HepG2 (cell line): ENCODE results near the gene OTUB2. TPM values are rescaled to one million over a fixed set of nuclear protein-coding genes. Genes with fewer than 3 reads are reported as not detected.
A peak's percentile ranks its signal among the peaks of the same experiment; 100 is the strongest.

ENCODE experiments used
- ATAD3A ChIP-seq: sonication (generic); formaldehyde crosslinking; IDR thresholded peaks from 2 replicates; pipeline ENCODE4 v1.4.0; 2020; ENCODE audit warnings: missing genetic modification reagents
- FOSL2 ChIP-seq: sonication (generic); formaldehyde crosslinking; IDR thresholded peaks from 2 replicates; pipeline ENCODE4 v1.4.0; 2020; ENCODE audit warnings: missing genetic modification reagents
- FOXC1 ChIP-seq: sonication (generic); formaldehyde crosslinking; IDR thresholded peaks from 2 replicates; pipeline ENCODE4 v1.8.0; 2022; ENCODE audit warnings: mild to moderate bottlenecking, missing genetic modification reagents, borderline replicate concordance
- RCOR2 ChIP-seq: IDR thresholded peaks from 2 replicates; pipeline ENCODE4 v1.6.1; 2016; ENCODE audit warnings: missing biosample characterization, missing genetic modification reagents
- TFDP2 ChIP-seq: sonication (generic); formaldehyde crosslinking; IDR thresholded peaks from 2 replicates; pipeline ENCODE4 v1.4.0; 2020; ENCODE audit warnings: missing genetic modification reagents
- ZGPAT ChIP-seq: IDR thresholded peaks from 2 replicates; pipeline ENCODE4 v1.6.1; 2016; ENCODE audit warnings: mild to moderate bottlenecking
- ZNF574 ChIP-seq: sonication (generic); formaldehyde crosslinking; IDR thresholded peaks from 2 replicates; pipeline ENCODE4 v1.4.0; 2020; ENCODE audit warnings: missing genetic modification reagents
- polyA plus RNA-seq, 8 experiments: library from polyadenylated mRNA; depleted of rRNA in 3 of 8; stranded (reverse) in 7 of 8; unstranded in 1 of 8; fragments of >200 nt; fragmentation: Illumina TruSeq in 4 of 8; extraction: Trizol in 4 of 8; gene quantifications; 2 replicates each; pipeline versions ENCODE4 v1.2.1 to v1.2.3, GENCODE V29; 2011 to 2016; ENCODE audit warnings: low read depth in 4 of 8, missing spikeins in 1 of 8, mixed read lengths in 1 of 8; ENCODE audit not compliant: insufficient read depth in 1 of 8
- total RNA-seq, 5 experiments: library from RNA; depleted of rRNA; stranded (reverse); fragments of >200 nt; fragmentation: Illumina TruSeq; extraction: Trizol; gene quantifications; 2 replicates each; pipeline ENCODE4 v1.2.3, GENCODE V29; 2016; ENCODE audit warnings: low read depth in 1 of 5
- TF ChIP-seq, protein P1 (sequence below): sonication (generic); formaldehyde crosslinking; IDR thresholded peaks from 2 replicates; pipeline ENCODE4 v1.5.0; 2020; ENCODE audit warnings: mild to moderate bottlenecking, missing genetic modification reagents, borderline replicate concordance

OTUB2 gene
- total and polyA plus RNA-seq, 2 of the 13 experiments (the other 11 are each of a cell fraction or from before 2014, with no cell fraction given), result 2.2 to 2.4 TPM

GRCh38 chr14:94001501-94002396 is 24.4 kb upstream of the OTUB2 start (continued):
- TF ChIP-seq, protein P1, sequence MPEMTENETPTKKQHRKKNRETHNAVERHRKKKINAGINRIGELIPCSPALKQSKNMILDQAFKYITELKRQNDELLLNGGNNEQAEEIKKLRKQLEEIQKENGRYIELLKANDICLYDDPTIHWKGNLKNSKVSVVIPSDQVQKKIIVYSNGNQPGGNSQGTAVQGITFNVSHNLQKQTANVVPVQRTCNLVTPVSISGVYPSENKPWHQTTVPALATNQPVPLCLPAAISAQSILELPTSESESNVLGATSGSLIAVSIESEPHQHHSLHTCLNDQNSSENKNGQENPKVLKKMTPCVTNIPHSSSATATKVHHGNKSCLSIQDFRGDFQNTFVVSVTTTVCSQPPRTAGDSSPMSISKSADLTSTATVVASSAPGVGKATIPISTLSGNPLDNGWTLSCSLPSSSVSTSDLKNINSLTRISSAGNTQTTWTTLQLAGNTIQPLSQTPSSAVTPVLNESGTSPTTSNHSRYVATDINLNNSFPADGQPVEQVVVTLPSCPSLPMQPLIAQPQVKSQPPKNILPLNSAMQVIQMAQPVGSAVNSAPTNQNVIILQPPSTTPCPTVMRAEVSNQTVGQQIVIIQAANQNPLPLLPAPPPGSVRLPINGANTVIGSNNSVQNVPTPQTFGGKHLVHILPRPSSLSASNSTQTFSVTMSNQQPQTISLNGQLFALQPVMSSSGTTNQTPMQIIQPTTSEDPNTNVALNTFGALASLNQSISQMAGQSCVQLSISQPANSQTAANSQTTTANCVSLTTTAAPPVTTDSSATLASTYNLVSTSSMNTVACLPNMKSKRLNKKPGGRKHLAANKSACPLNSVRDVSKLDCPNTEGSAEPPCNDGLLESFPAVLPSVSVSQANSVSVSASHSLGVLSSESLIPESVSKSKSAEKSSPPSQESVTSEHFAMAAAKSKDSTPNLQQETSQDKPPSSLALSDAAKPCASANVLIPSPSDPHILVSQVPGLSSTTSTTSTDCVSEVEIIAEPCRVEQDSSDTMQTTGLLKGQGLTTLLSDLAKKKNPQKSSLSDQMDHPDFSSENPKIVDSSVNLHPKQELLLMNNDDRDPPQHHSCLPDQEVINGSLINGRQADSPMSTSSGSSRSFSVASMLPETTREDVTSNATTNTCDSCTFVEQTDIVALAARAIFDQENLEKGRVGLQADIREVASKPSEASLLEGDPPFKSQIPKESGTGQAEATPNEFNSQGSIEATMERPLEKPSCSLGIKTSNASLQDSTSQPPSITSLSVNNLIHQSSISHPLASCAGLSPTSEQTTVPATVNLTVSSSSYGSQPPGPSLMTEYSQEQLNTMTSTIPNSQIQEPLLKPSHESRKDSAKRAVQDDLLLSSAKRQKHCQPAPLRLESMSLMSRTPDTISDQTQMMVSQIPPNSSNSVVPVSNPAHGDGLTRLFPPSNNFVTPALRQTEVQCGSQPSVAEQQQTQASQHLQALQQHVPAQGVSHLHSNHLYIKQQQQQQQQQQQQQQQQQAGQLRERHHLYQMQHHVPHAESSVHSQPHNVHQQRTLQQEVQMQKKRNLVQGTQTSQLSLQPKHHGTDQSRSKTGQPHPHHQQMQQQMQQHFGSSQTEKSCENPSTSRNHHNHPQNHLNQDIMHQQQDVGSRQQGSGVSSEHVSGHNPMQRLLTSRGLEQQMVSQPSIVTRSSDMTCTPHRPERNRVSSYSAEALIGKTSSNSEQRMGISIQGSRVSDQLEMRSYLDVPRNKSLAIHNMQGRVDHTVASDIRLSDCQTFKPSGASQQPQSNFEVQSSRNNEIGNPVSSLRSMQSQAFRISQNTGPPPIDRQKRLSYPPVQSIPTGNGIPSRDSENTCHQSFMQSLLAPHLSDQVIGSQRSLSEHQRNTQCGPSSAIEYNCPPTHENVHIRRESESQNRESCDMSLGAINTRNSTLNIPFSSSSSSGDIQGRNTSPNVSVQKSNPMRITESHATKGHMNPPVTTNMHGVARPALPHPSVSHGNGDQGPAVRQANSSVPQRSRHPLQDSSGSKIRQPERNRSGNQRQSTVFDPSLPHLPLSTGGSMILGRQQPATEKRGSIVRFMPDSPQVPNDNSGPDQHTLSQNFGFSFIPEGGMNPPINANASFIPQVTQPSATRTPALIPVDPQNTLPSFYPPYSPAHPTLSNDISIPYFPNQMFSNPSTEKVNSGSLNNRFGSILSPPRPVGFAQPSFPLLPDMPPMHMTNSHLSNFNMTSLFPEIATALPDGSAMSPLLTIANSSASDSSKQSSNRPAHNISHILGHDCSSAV (CRISPR knock-in tag), result no peak
- no peak for TF ChIP-seq TFDP2 (CRISPR knock-in tag)
- no peak for TF ChIP-seq RCOR2 (CRISPR knock-in tag)
- TF ChIP-seq ATAD3A (CRISPR knock-in tag), result no peak
- no peak for TF ChIP-seq FOXC1 (CRISPR knock-in tag)
- TF ChIP-seq FOSL2 (CRISPR knock-in tag), result peak; percentile 44
- peak; percentile 45; the same call in 1 of the 2 replicates for TF ChIP-seq ZNF574 (CRISPR knock-in tag)
- 0 out of 2 replicates have a peak, but pooled peaks have one; percentile 34 for TF ChIP-seq ZGPAT
